ENCODE measurements around the gene EPHA6. TPM values are rescaled to one million over a fixed set of nuclear protein-coding genes. Genes with fewer than 3 reads are reported as not detected.

Gene EPHA6
- total RNA-seq, 4 donors from 2014 or later, result 2.1 to 7.0 (median 5.8) TPM

DNA sequence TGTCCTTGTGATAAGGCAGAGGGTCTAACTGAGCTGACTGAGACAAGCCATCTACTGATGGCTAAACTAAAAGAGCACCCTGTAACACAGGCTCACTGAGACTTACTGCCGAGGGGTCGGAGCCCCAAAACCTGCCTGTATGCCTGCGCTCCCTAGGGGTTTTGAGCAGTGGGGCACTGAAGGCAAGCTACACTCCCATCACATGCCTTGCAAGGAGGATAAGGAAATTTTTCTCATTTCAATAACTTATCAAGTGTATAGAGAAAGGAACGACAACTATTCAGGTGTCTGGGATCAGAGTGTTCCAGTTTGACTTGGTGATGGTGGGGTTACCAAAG lies 292.2 kb downstream of the EPHA6 start:
- Histone ChIP-seq H3K9me3 (no peaks in the 10 kb centered on the region), H3K27ac (no peak overlapping the region), H3K27me3 (no peaks in the 10 kb centered on the region), H3K36me3 (no peaks in the 10 kb centered on the region), H3K4me3 (replicated peaks in 1 of 3) (no peak overlapping the region), H3K4me1 (no peaks in the 10 kb centered on the region)
- DNase-seq, result no peak
- 87 to 90% methylated on average over 4 of the region's 4 CpGs for WGBS, 2 donors
- intact Hi-C loops (cut with DNase I), result no loop called here
- no peak for TF ChIP-seq POLR2A (IDR thresholded peaks at IDR 0.05)
- TF ChIP-seq, protein P1, sequence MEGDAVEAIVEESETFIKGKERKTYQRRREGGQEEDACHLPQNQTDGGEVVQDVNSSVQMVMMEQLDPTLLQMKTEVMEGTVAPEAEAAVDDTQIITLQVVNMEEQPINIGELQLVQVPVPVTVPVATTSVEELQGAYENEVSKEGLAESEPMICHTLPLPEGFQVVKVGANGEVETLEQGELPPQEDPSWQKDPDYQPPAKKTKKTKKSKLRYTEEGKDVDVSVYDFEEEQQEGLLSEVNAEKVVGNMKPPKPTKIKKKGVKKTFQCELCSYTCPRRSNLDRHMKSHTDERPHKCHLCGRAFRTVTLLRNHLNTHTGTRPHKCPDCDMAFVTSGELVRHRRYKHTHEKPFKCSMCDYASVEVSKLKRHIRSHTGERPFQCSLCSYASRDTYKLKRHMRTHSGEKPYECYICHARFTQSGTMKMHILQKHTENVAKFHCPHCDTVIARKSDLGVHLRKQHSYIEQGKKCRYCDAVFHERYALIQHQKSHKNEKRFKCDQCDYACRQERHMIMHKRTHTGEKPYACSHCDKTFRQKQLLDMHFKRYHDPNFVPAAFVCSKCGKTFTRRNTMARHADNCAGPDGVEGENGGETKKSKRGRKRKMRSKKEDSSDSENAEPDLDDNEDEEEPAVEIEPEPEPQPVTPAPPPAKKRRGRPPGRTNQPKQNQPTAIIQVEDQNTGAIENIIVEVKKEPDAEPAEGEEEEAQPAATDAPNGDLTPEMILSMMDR (IDR thresholded peaks at IDR 0.05), result no peak

DNA sequence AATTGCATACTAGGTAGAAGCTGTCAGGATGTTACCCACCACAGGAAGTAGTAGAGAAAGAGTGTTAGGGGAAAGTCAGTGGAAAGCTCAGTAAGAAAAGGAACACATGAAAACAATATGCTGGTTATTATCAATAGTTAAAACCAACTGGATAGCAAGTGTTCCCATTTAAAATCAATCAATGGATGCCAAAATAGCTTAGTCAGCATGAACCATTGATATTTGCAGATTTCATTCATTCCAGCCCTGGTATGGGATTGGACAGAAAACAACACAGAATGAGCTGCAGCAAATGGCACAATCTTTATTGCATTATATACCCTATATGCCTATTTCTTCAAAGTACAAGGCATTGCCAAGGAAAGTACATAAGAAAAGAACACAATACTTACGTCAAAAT lies 293.7 kb downstream of the EPHA6 start:
- Histone ChIP-seq H3K9me3 (no peaks in the 10 kb centered on the region), H3K4me1 (no peaks in the 10 kb centered on the region), H3K27ac (no peak overlapping the region), H3K27me3 (no peaks in the 10 kb centered on the region), H3K4me3 (replicated peaks in 1 of 3) (no peak overlapping the region), H3K36me3 (no peaks in the 10 kb centered on the region)
- TF ChIP-seq, protein P1 (IDR thresholded peaks at IDR 0.05), result no peak
- TF ChIP-seq POLR2A (IDR thresholded peaks at IDR 0.05), result no peak
- no peak for DNase-seq
- 100% methylated on average over 1 of the region's 1 CpG for WGBS, 2 donors
- intact Hi-C loops (cut with DNase I), result no loop called here

DNA sequence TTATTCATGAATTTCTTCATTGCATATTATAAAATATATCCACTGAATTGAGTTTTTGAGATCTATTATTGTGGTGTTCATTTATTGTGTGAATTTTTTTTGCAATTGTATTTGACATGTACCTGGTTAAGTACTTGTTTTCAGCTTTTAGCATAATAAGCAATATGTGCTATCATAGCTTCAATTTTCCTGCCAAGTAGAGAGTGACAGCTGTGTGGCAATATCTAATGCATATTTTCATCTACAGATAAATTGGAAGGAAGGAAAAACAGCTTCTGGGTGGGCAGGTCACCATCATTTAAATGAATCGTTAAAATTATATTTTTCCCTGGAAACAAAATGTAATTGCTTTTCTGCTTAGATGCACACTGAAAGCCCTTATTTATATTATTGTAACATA lies 296.9 kb downstream of the EPHA6 start:
- intact Hi-C loops (cut with DNase I), result no loop called here
- no peak overlapping the region for H3K27ac ChIP-seq
- TF ChIP-seq, protein P1 (IDR thresholded peaks at IDR 0.05), result no peak
- TF ChIP-seq POLR2A (IDR thresholded peaks at IDR 0.05), result no peak
- WGBS, 2 donors, result 92 to 96% methylated on average over 1 of the region's 1 CpG
- H3K9me3 ChIP-seq, result no peaks in the 10 kb centered on the region
- H3K4me1 ChIP-seq, result no peaks in the 10 kb centered on the region
- H3K36me3 ChIP-seq, result no peaks in the 10 kb centered on the region
- no peak overlapping the region for H3K4me3 ChIP-seq (replicated peaks in 1 of 3)
- DNase-seq, result no peak
- no peaks in the 10 kb centered on the region for H3K27me3 ChIP-seq

DNA sequence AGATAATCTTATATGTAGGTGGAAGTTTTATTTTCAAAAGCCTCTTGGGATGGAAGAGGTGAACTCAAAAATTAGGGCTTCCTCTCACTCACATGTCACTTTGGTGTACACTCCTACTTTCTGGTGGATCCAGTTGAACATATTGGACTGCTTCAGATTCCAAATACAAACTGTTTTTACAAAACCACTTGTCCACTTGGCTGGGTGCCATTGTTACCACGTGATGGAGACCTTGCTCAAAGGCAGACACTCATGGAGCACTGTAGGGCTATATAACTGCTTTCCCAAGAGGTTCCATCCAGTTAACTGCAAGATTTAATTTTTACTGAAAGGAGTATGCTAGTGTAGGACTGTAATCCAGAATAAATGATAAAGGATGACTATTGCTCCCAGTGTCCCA lies 307.0 kb downstream of the EPHA6 start:
- peak; percentile 83 to 89 for DNase-seq
- Histone ChIP-seq H3K36me3 (no peaks in the 10 kb centered on the region), H3K27ac (no peak overlapping the region), H3K4me1 (peaks cover 0 to 8% of the 10 kb centered on the region in 2 donors), H3K9me3 (no peaks in the 10 kb centered on the region), H3K27me3 (no peaks in the 10 kb centered on the region), H3K4me3 (replicated peaks in 1 of 3) (no peak overlapping the region)
- TF ChIP-seq, protein P1 (IDR thresholded peaks at IDR 0.05), result no peak
- TF ChIP-seq POLR2A (IDR thresholded peaks at IDR 0.05), result no peak
- WGBS, 2 donors, result 13 to 23% methylated on average over 1 of the region's 1 CpG
- intact Hi-C loops (cut with DNase I), result no loop called here

DNA sequence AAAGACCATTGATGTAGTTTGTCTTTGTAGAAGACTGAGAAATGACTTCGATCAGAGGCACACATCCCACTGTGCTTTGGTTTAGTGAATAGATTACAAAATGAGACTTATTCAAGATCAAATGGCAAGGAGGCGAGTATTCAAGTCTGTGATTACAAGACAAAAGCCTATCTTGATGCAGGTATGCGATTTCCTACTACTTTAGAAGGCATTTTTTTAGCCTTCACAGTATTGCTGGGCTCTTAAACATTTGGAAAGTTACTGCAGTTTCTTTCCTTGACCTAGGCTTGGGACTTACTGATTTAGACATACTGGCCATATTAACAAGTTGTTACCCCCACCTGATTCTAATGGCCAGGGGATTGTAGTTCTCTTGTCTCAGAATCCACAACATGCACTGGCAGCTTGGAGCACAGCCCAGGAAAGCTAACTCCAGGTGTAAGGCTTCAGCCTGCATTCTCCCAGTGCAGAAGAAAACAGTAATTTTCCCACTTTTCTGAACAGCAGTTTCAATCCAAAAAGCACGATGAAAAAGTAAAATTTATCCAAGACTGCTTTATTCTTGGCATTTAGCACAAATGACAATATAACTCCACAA lies 311.6 kb downstream of the EPHA6 start:
- intact Hi-C loops (cut with DNase I), result no loop called here
- no peak overlapping the region for H3K4me3 ChIP-seq (replicated peaks in 1 of 3)
- TF ChIP-seq, protein P1 (IDR thresholded peaks at IDR 0.05), result no peak
- TF ChIP-seq POLR2A (IDR thresholded peaks at IDR 0.05), result no peak
- no peaks in the 10 kb centered on the region for H3K27me3 ChIP-seq
- peak overlapping the region in 1 of 3 donors; percentile 8 for H3K27ac ChIP-seq
- H3K4me1 ChIP-seq, result peaks cover 0 to 8% of the 10 kb centered on the region in 2 donors
- H3K36me3 ChIP-seq, result no peaks in the 10 kb centered on the region
- DNase-seq, result peak; percentile 30 to 59
- H3K9me3 ChIP-seq, result no peaks in the 10 kb centered on the region
- 21 to 23% methylated on average over 4 of the region's 4 CpGs for WGBS, 2 donors
